GM06990 (cell line): ENCODE results near the gene GIGYF1.
"Not testable (repeated sequence)": the region's sequence is repeated elsewhere in the genome, so short reads cannot be mapped to it uniquely, and the experiment has no call there.

Experiments used
- DNase-seq: peaks from one replicate; pipeline ENCODE4 v3.0.0-alpha.2; 2011; ENCODE audit not compliant: insufficient read length; ENCODE audit errors: extremely low read depth
- H3K27me3 ChIP-seq: replicated peaks from 2 replicates; pipeline ENCODE4 v1.6.0; 2011; ENCODE audit warnings: low read length; ENCODE audit not compliant: control insufficient read depth, insufficient read depth
- H3K36me3 ChIP-seq: 2 replicates; pipeline ENCODE4 v1.5.1; 2011; ENCODE audit warnings: low read length; ENCODE audit not compliant: control insufficient read depth, insufficient read depth
- H3K4me3 ChIP-seq: replicated peaks from 2 replicates; pipeline ENCODE4 v1.5.1; 2011; ENCODE audit warnings: low read depth, mild to moderate bottlenecking, control low read depth, low read length
- TF ChIP-seq, protein P1 (sequence below): IDR thresholded peaks from 2 replicates; pipeline ENCODE4 v1.5.1; 2011; ENCODE audit warnings: low read length, control low read depth, mild to moderate bottlenecking, inconsistent platforms; ENCODE audit not compliant: insufficient read depth, poor library complexity, severe bottlenecking

The GIGYF1 gene

DNA sequence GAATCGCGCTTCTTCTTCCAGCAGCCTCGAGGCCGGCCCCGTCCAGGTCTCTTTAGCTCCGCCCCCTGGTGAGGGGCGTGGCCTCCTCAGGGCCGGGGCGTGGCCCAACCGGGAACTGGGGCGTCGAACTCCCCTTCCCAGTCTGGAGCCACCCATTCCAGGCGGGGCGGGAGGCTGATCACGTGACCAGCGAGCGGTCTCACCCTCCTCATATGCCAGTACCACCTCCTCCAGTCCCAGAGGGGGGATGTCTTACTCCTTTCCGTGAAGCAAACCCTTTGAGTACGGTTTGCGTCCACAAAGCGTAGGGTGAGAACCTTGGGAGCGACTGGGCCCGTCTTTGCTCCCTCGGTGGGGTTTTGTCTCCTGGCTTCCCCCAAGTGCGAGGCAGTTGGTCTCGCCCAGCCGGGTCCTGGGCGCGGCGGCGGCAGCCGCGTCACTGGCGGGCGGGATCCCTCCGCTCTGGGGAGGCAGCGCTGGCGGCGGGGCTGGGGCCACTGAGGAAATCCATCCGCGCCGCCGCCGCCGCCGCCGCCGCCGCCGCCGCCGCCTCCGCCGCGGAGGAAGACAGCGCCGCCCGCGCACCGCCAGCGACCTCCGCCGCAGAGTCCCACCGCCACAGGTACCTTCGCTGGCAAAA lies 20.6 kb downstream of the GIGYF1 start, which contains the start of gene GNB2:
GNB2 (plus strand) TSS at position 439 of the 640 bp plus-strand sequence. CDS start 2,526 bp downstream, outside the sequence.
- Histone ChIP-seq H3K27me3 (no peaks in the 10 kb centered on the region), H3K4me3 (peak within 1 kb of the TSS; percentile 96), H3K36me3 (peaks cover 19% of the 10 kb centered on the region)
- DNase-seq, result peak; percentile 99
- TF ChIP-seq, protein P1, sequence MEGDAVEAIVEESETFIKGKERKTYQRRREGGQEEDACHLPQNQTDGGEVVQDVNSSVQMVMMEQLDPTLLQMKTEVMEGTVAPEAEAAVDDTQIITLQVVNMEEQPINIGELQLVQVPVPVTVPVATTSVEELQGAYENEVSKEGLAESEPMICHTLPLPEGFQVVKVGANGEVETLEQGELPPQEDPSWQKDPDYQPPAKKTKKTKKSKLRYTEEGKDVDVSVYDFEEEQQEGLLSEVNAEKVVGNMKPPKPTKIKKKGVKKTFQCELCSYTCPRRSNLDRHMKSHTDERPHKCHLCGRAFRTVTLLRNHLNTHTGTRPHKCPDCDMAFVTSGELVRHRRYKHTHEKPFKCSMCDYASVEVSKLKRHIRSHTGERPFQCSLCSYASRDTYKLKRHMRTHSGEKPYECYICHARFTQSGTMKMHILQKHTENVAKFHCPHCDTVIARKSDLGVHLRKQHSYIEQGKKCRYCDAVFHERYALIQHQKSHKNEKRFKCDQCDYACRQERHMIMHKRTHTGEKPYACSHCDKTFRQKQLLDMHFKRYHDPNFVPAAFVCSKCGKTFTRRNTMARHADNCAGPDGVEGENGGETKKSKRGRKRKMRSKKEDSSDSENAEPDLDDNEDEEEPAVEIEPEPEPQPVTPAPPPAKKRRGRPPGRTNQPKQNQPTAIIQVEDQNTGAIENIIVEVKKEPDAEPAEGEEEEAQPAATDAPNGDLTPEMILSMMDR, result no peak

DNA sequence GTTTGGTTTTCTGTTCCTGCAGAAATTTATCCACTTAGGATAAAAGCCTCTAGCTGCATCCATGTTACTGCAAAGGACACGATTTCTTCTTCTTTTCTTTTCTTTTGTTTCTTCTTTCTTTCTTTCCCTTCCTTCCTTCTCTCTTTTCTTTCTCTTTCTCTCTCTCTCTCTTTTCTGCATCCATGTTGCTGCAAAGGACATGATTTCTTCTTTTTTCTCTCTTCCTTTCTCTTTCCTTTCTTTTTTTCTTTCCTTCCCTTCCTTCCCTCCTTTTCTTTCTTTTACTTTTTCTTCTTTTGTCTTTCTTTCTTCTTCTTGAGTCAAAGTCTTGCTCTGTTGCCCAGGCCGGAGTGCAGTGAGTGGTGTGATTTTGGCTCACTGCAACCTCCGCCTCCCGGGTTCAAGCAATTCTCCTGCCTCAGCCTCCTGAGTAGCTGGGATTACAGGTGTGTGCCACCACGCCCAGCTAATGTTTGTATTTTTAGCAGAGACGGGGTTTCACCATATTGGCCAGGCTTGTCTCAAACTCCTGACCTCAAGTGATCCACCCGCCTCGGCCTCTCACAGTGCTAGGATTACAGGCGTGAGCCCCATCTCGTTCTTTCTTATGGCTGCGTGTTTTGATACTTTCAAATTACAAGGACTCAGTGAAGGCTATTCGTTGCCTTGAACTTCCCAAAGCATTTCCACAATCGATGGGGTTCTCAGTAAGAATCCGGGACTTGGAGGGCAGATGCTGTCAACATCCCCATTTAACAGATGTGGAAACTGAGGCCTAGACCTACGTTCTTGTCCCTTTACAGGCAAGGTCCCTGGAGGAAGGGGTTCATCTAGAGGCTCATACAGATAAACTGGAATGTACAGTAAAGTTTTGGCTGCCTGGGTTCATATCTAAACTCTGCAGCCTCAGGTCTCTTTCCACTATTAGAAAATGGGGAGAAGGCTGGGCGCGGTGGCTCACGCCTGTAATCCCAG lies 22.4 kb downstream of the GIGYF1 start:
- TF ChIP-seq, protein P1, result no peak
- no peak overlapping the region for H3K4me3 ChIP-seq

DNA sequence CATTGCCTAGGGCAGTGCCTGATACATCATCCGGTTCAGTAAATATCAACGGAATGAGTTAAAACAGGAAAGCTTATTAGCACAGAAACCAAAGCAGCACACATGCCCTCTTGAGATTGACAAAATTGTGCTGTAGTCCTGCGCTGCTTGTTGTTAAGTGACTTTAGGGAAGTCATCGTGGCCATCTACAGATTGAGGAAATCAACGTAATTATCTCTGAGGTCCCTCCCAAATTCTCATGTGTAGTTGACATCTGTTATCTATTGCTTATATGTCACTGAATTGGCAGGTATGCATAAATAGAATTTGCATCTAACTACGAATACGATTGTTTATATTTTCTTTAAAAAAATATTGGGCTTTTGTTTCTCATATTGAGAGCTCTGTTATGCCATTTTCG lies 24.0 kb downstream of the GIGYF1 start:
- H3K4me3 ChIP-seq, result no peak overlapping the region
- H3K27me3 ChIP-seq, result no peaks in the 10 kb centered on the region
- TF ChIP-seq, protein P1, result no peak
- DNase-seq, result no peak
- H3K36me3 ChIP-seq, result no peaks in the 10 kb centered on the region

More for the DNA sequence above, 22.4 kb downstream of the GIGYF1 start:
- Histone ChIP-seq H3K36me3 (peaks cover 3% of the 10 kb centered on the region), H3K27me3 (no peaks in the 10 kb centered on the region)
- no peak for DNase-seq

DNA sequence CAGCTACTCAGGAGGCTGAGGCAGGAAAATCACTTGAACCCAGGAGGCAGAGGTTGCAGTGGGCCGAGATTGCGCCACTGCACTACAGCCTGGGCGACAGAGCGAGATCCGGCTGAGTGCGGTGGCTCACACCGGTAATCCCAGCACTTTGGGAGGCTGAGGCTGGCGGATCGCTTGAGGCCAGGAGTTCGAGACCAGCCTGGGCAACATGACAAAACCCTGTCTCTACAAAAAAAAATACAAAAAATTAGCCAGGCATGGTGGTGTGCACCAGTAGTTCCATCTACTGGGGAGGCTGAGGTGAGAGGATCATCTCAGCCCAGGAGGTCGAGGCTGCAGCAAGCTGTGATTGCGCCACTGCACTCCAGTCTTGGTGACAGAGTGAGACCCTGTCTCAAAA lies 24.9 kb downstream of the GIGYF1 start:
- DNase-seq, H3K4me3 ChIP-seq, H3K36me3 ChIP-seq, H3K27me3 ChIP-seq: not testable (repeated sequence)

DNA sequence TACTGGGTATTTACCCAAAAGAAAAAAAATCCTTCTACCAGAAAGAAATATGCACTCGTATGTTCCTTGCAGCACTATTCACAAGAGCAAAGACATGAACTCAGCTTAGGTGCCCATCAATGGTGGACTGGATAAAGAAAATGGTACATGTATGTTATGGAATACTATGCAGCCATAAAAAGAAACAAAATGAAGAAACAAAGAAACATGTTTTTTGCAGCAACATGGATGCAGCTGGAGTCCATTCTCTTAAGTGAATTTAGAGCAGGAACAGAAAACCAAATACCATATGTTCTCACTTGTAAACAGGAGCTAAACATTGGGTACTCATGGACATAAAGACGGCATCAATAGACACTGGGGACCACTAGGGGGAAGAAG lies 26.0 kb downstream of the GIGYF1 start:
- Histone ChIP-seq H3K36me3 (no peaks in the 10 kb centered on the region), H3K27me3 (no peaks in the 10 kb centered on the region), H3K4me3 (no peak overlapping the region)
- no peak for DNase-seq
- TF ChIP-seq, protein P1, result no peak
